GM18951 (cell line): Measurements from ENCODE around the gene GMDS.

Experiments
- POLR2A ChIP-seq: IDR thresholded peaks from 4 replicates; pipeline ENCODE4 v1.6.1; 2011; ENCODE audit warnings: mild to moderate bottlenecking; ENCODE audit not compliant: insufficient read length, insufficient read depth; ENCODE audit errors: extremely low read depth
- in situ Hi-C: fragments of 300-500 bp; cut with MboI; formaldehyde crosslinking; loops from one replicate; pipeline ENCODE4 v1.12.0; 2022; ENCODE audit warnings: low sequenced_read_pairs, mixed read lengths, inconsistent platforms; ENCODE audit not compliant: unreplicated experiment

GMDS gene

DNA sequence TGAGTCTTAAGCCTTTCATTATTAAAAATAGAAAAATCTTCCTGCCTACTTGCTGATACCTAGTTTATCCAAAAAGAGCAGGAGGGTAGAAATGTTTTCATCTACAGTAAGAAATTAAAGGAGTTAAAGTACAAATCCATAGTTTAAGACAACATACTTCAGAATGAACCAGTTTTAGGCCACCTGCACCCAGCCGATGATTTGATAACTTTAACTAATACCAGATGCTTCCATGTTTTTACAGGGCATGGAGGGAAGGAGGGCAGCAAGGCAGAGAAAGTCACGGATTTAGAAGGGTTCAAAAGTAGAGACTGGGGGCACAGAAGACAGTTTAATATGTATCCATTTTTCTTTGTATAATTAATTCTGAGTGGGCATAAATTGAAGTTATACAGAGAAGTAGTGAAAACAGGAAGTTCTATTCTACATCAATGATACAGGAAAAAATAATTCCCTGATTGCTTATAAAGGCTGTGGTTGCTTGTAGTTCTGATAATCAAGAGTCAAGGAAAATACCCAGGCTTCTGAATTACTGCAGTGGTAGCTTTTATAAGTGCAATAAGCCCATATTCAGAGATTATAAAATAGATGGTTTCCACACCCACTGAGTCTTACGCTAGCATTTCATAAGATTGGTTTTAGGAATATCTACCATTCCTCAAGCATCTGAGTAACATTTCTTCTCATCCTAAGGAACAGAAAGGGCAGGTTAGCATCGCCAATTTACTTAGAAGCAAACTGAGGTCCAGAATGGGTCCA, 72.0 kb downstream of the GMDS start:
- TF ChIP-seq POLR2A = no peak
- in situ Hi-C loops = no loop called here

GRCh38 chr6:2171728-2172127, 73.7 kb downstream of the GMDS start:
- in situ Hi-C loops = no loop called here
- no peak for TF ChIP-seq POLR2A

- in situ Hi-C loops = no loop called here
- no peak for TF ChIP-seq POLR2A
Observed at GRCh38 chr6:2168480-2168879, 76.9 kb downstream of the GMDS start.

- in situ Hi-C loops = no loop called here
- no peak for TF ChIP-seq POLR2A
Observed at GRCh38 chr6:2166717-2167116, 78.7 kb downstream of the GMDS start.

- in situ Hi-C loops = no loop called here
- no peak for TF ChIP-seq POLR2A
Observed at GRCh38 chr6:2165286-2165685, 80.1 kb downstream of the GMDS start.

DNA sequence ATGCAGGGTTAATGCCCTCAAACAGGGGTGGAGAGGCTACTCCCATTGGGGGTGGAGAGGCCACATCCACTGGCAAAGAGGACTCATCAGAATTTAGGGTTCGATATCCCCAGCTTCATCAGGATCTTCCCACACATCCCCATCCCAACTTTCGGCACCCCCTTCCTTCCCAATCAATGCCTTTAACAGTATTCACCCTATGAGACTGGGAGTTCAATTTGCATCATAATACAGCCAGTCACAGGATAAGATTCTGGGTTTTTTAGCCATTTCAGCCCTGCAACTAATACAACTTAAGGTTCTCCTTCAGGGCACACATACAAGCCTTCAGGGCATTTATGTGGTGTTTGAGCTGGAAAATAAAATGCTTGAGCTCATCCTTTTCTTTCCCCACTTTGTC, 80.9 kb downstream of the GMDS start:
- no peak for TF ChIP-seq POLR2A
- in situ Hi-C loops = no loop called here

DNA sequence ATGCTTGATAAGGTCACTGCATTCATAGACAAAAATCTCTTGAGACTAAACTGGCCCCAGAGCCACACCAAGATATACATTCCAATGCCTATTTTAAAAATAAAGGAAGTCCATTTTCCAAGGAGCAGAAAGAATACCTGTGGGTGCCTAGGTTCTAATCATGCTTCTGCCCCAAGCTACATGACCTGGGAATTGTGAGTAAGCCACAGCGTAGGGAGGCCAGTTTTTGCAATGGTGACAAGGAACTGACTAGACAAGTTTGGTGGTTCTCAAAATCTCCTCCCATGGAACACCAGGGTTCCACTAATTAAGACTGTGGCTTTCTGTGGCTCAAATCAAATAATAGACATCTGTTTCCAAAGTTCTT, 83.3 kb downstream of the GMDS start:
- in situ Hi-C loops = no loop called here

GRCh38 chr6:2158596-2159271, 86.7 kb downstream of the GMDS start:
- no peak for TF ChIP-seq POLR2A
- in situ Hi-C loops = no loop called here

More for the DNA sequence above, 83.3 kb downstream of the GMDS start:
- no peak for TF ChIP-seq POLR2A

DNA sequence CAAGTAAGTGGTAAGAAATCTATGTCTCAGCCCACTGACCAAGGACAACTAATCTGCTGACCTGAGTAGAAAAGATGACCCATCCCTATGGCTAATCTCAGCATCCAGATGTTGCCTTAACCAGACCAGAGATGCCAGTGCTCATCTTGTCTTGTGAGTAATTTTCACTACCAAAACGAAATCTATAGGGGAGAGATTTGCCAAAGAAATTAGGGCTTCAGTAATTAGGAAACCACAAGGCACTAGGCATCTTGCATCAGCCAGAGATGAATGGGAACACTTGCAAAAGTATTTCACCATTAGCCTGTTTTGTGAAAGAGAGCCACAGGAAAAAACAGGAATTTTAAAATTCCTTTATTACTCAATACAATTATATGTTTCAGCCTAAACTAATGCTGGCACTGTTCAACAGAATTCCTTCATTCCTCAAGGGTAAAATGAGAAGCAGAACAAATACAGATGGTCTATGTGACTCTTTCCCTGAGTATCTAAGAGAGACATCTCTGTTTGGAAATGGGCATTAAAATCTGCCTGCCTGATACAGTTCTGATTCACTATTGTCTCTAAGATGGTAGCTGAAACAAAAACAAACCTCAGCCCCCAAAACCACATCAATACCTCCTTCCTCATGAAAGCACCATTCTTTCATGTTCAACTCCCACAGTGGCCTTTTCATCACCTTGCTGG, 87.8 kb downstream of the GMDS start:
- in situ Hi-C loops = no loop called here
- TF ChIP-seq POLR2A = no peak

GRCh38 chr6:2155206-2155605, 90.2 kb downstream of the GMDS start:
- no peak for TF ChIP-seq POLR2A

DNA sequence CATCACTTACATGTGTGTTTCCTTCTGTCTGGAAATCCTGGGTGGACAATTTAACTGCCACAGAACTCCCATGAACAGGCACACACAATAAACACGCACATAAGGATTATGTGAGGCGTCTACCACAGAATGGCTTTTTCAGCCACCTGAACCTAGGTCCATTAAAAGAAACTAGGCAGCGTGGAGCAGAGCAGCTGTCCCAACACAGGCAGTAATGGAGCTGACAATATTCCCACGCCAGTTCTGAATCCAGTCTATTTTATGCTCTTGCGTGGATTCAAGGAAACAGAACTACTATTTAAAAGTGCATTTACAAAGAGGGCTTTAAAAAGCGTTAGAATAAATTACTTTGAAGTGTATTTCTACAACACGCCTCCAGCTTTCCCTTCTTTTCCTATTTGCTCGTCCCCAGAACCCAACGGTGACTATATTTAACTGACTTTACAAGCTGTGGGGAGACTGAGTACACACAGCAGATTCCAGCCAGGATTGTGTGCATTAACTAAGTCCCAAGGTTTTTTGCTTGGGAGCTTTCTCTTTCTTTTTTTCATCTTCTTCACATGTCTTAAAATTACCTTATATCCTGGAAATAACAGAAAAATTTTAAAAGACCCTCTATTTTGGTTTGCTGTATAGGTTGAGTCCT, 95.9 kb downstream of the GMDS start:
- in situ Hi-C loops = no loop called here

More at GRCh38 chr6:2155206-2155605, 90.2 kb downstream of the GMDS start:
- in situ Hi-C loops = no loop called here

GRCh38 chr6:2148748-2149147, 96.7 kb downstream of the GMDS start:
- in situ Hi-C loops = no loop called here
- no peak for TF ChIP-seq POLR2A

More for the DNA sequence above, 95.9 kb downstream of the GMDS start:
- no peak for TF ChIP-seq POLR2A

GRCh38 chr6:2147766-2148448, 97.5 kb downstream of the GMDS start:
- TF ChIP-seq POLR2A = no peak
- in situ Hi-C loops = no loop called here
